ENCODE data around the gene GPC1.
A peak's percentile ranks its signal among the peaks of the same experiment; 100 is the strongest.

Gene GPC1

DNA sequence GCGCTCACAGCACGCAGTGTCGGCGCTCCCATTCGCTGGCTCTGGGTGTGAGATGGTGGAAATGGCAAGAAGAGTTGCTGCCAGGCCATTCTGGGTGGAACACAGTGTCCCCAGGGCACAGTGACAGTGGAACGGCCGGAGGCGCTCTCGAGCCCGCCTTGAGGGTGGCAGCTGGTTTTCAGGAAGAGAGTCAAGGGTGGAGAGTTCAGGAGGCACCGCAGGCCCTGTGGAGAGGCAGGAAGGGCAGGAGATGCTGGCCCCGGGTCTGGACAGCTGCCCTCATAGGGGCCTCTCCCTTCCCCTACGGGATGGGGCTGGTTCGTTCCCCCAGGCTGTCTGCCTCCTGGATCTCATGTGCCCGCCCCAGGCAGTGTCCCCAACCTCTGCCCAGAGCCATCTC is 12.5 kb downstream of the GPC1 start:
- H3K4me1 ChIP-seq (ENCODE audit: control extremely low read depth in 1 of 4, control insufficient read depth in 4 of 4, insufficient read depth in 4 of 4, low read length in 3 of 4): peaks cover 0 to 10% (median 6%) of the 10 kb centered on the region in 4 experiments
- no peaks in the 10 kb centered on the region for H3K9me3 ChIP-seq (ENCODE audit: control extremely low read depth in 1 of 5, control insufficient read depth in 4 of 5, insufficient read depth in 2 of 5, low read depth in 1 of 5, low read length in 4 of 5)
- peaks cover 0 to 48% (median 16%) of the 10 kb centered on the region in 5 experiments for H3K27me3 ChIP-seq (replicated peaks in 2 of 5; ENCODE audit: control insufficient read depth in 4 of 5, insufficient read depth in 5 of 5, low read length in 4 of 5)
- DNase-seq: no peak
- 88% methylated on average over 15 of the region's 15 CpGs for WGBS (ENCODE audit: insufficient coverage)
- POLR2A ChIA-PET: no interaction called here
- H3K36me3 ChIP-seq (ENCODE audit: control insufficient read depth in 4 of 4, insufficient read depth in 4 of 4, low read length in 3 of 4): no peaks in the 10 kb centered on the region
- no peak overlapping the region for H3K27ac ChIP-seq (ENCODE audit: insufficient read depth in 1 of 2, low read depth in 1 of 2, low read length in 2 of 2, poor library complexity in 1 of 2, severe bottlenecking in 2 of 2)
- CTCF ChIA-PET: no interaction called here
- H3K4me3 ChIP-seq (ENCODE audit: control insufficient read depth in 1 of 7, extremely low read depth in 1 of 7, insufficient read depth in 4 of 7, low read depth in 2 of 7, low read length in 6 of 7): no peak overlapping the region

DNA sequence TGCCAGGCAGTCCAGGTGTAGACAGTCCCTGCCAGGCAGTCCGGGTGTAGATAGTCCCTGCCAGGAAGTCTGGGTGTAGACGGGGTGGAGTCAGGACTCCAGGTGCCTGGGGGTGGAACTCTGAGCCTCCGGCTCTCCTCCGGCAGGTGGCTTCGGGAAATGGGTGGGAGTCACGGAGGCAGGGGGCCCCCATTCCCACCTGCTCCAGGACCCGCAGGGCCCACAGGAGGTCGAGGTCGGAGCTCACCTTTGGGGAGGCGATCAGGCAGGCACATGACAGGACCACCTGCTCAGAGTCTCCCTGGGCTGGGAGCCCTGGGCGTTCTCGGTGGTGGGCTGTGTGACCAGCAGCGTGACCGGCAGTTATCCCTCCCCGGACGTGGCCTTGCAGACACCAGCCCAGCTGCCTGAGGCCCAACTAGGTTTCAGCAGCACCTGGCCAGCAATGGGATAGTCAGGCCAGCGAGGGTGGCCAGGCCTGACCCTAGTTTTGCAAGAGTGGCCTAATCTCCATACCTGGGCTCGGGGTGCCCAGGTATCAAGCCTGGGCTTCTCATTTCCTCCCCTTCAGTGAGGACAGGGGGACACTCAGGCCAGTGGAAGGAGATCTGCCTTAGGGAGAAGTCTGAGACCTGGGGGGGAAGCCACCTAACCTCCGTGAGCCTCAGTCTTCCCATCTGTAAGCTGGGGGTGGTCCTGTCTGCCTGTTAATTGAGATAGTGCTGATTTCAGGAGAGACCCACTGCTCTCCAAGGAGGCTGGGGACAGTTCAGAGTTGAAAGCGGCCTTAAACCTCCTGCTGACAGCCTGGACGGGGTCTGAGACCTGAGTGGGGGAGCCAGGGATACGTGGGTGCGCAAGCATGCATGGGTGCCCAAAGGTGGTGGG is 13.2 kb downstream of the GPC1 start:
- Histone ChIP-seq H3K4me3 (ENCODE audit: control insufficient read depth in 1 of 7, extremely low read depth in 1 of 7, insufficient read depth in 4 of 7, low read depth in 2 of 7, low read length in 6 of 7) (no peak overlapping the region), H3K27ac (ENCODE audit: insufficient read depth in 1 of 2, low read depth in 1 of 2, low read length in 2 of 2, poor library complexity in 1 of 2, severe bottlenecking in 2 of 2) (no peak overlapping the region), H3K9me3 (ENCODE audit: control extremely low read depth in 1 of 5, control insufficient read depth in 4 of 5, insufficient read depth in 2 of 5, low read depth in 1 of 5, low read length in 4 of 5) (no peaks in the 10 kb centered on the region), H3K4me1 (ENCODE audit: control extremely low read depth in 1 of 4, control insufficient read depth in 4 of 4, insufficient read depth in 4 of 4, low read length in 3 of 4) (peaks cover 0 to 11% (median 7%) of the 10 kb centered on the region in 4 experiments), H3K36me3 (ENCODE audit: control insufficient read depth in 4 of 4, insufficient read depth in 4 of 4, low read length in 3 of 4) (no peaks in the 10 kb centered on the region), H3K27me3 (replicated peaks in 2 of 5; ENCODE audit: control insufficient read depth in 4 of 5, insufficient read depth in 5 of 5, low read length in 4 of 5) (peaks cover 0 to 51% (median 16%) of the 10 kb centered on the region in 5 experiments)
- DNase-seq: no peak
- POLR2A ChIA-PET: no interaction called here
- 94% methylated on average over 18 of the region's 23 CpGs for WGBS (ENCODE audit: insufficient coverage)
- CTCF ChIA-PET: no interaction called here

- POLR2A ChIA-PET: no interaction called here
- no peak for DNase-seq
- Histone ChIP-seq H3K27me3 (replicated peaks in 2 of 5; ENCODE audit: control insufficient read depth in 4 of 5, insufficient read depth in 5 of 5, low read length in 4 of 5) (peaks cover 0 to 64% (median 24%) of the 10 kb centered on the region in 5 experiments), H3K4me1 (ENCODE audit: control extremely low read depth in 1 of 4, control insufficient read depth in 4 of 4, insufficient read depth in 4 of 4, low read length in 3 of 4) (peaks cover 0 to 17% (median 9%) of the 10 kb centered on the region in 4 experiments), H3K9me3 (ENCODE audit: control extremely low read depth in 1 of 5, control insufficient read depth in 4 of 5, insufficient read depth in 2 of 5, low read depth in 1 of 5, low read length in 4 of 5) (no peaks in the 10 kb centered on the region), H3K36me3 (ENCODE audit: control insufficient read depth in 4 of 4, insufficient read depth in 4 of 4, low read length in 3 of 4) (no peaks in the 10 kb centered on the region), H3K27ac (ENCODE audit: insufficient read depth in 1 of 2, low read depth in 1 of 2, low read length in 2 of 2, poor library complexity in 1 of 2, severe bottlenecking in 2 of 2) (no peak overlapping the region), H3K4me3 (ENCODE audit: control insufficient read depth in 1 of 7, extremely low read depth in 1 of 7, insufficient read depth in 4 of 7, low read depth in 2 of 7, low read length in 6 of 7) (no peak overlapping the region)
- CTCF ChIA-PET: interaction anchor here (1.3 to 1.5 kb wide), 2 partner anchors 11 to 14 kb away, joined by 4 to 6 read pairs; no protein-coding TSS in a partner anchor
- WGBS (ENCODE audit: insufficient coverage): 85% methylated on average over 18 of the region's 22 CpGs
Observed at GRCh38 chr2:240449764-240450531, 14.5 kb downstream of the GPC1 start.

DNA sequence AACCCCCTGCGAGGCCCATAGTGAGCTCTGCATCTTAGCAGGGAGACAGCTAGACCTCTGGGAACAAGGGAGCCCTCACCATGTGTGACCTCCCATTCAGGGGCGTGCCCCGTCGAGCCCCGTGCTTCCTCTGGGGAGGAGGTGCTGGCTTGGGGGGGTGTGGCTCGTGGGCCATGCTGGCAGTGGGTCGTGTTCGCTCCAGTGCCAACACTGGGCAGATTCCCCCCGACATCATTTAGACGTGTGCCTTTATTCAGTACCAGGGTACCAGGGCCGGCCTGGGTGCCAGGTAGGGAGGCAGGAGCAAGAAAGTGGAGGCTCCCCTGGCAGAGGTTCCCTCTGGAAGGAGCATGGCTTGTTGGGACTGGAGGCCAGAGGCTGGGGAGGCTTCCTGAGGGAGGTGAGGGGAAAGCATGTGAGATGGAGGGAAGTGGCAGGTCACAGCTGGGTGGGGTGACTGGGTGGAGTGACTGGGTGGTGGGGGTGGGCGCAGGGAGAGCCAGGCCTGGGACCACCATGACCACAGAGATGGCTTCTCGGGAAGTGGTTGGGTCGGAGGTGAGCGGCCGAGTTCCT is 15.2 kb downstream of the GPC1 start:
- POLR2A ChIA-PET: no interaction called here
- no peak overlapping the region for H3K4me3 ChIP-seq (ENCODE audit: control insufficient read depth in 1 of 7, extremely low read depth in 1 of 7, insufficient read depth in 4 of 7, low read depth in 2 of 7, low read length in 6 of 7)
- H3K36me3 ChIP-seq (ENCODE audit: control insufficient read depth in 4 of 4, insufficient read depth in 4 of 4, low read length in 3 of 4): no peaks in the 10 kb centered on the region
- peaks cover 0 to 20% (median 10%) of the 10 kb centered on the region in 4 experiments for H3K4me1 ChIP-seq (ENCODE audit: control extremely low read depth in 1 of 4, control insufficient read depth in 4 of 4, insufficient read depth in 4 of 4, low read length in 3 of 4)
- H3K27me3 ChIP-seq (replicated peaks in 2 of 5; ENCODE audit: control insufficient read depth in 4 of 5, insufficient read depth in 5 of 5, low read length in 4 of 5): peaks cover 0 to 70% (median 27%) of the 10 kb centered on the region in 5 experiments
- H3K9me3 ChIP-seq (ENCODE audit: control extremely low read depth in 1 of 5, control insufficient read depth in 4 of 5, insufficient read depth in 2 of 5, low read depth in 1 of 5, low read length in 4 of 5): no peaks in the 10 kb centered on the region
- CTCF ChIA-PET: interaction anchor here (1.3 to 1.5 kb wide), 2 partner anchors 11 to 14 kb away, joined by 4 to 6 read pairs; no protein-coding TSS in a partner anchor
- 81% methylated on average over 14 of the region's 16 CpGs for WGBS (ENCODE audit: insufficient coverage)
- H3K27ac ChIP-seq (ENCODE audit: insufficient read depth in 1 of 2, low read depth in 1 of 2, low read length in 2 of 2, poor library complexity in 1 of 2, severe bottlenecking in 2 of 2): no peak overlapping the region
- no peak for DNase-seq

GRCh38 chr2:240451108-240451611 is 15.7 kb downstream of the GPC1 start:
- no peak for DNase-seq
- H3K4me3 ChIP-seq (ENCODE audit: control insufficient read depth in 1 of 7, extremely low read depth in 1 of 7, insufficient read depth in 4 of 7, low read depth in 2 of 7, low read length in 6 of 7): no peak overlapping the region
- H3K27ac ChIP-seq (ENCODE audit: insufficient read depth in 1 of 2, low read depth in 1 of 2, low read length in 2 of 2, poor library complexity in 1 of 2, severe bottlenecking in 2 of 2): no peak overlapping the region
- no peaks in the 10 kb centered on the region for H3K36me3 ChIP-seq (ENCODE audit: control insufficient read depth in 4 of 4, insufficient read depth in 4 of 4, low read length in 3 of 4)
- CTCF ChIA-PET: interaction anchor here (1.3 kb wide), 1 partner anchor 12 kb away, joined by 4 read pairs; no protein-coding TSS in a partner anchor
- 97% methylated on average over 8 of the region's 13 CpGs for WGBS (ENCODE audit: insufficient coverage)
- H3K27me3 ChIP-seq (replicated peaks in 2 of 5; ENCODE audit: control insufficient read depth in 4 of 5, insufficient read depth in 5 of 5, low read length in 4 of 5): peaks cover 0 to 76% (median 27%) of the 10 kb centered on the region in 5 experiments
- POLR2A ChIA-PET: no interaction called here
- peaks cover 0 to 21% (median 10%) of the 10 kb centered on the region in 4 experiments for H3K4me1 ChIP-seq (ENCODE audit: control extremely low read depth in 1 of 4, control insufficient read depth in 4 of 4, insufficient read depth in 4 of 4, low read length in 3 of 4)
- no peaks in the 10 kb centered on the region for H3K9me3 ChIP-seq (ENCODE audit: control extremely low read depth in 1 of 5, control insufficient read depth in 4 of 5, insufficient read depth in 2 of 5, low read depth in 1 of 5, low read length in 4 of 5)

DNA sequence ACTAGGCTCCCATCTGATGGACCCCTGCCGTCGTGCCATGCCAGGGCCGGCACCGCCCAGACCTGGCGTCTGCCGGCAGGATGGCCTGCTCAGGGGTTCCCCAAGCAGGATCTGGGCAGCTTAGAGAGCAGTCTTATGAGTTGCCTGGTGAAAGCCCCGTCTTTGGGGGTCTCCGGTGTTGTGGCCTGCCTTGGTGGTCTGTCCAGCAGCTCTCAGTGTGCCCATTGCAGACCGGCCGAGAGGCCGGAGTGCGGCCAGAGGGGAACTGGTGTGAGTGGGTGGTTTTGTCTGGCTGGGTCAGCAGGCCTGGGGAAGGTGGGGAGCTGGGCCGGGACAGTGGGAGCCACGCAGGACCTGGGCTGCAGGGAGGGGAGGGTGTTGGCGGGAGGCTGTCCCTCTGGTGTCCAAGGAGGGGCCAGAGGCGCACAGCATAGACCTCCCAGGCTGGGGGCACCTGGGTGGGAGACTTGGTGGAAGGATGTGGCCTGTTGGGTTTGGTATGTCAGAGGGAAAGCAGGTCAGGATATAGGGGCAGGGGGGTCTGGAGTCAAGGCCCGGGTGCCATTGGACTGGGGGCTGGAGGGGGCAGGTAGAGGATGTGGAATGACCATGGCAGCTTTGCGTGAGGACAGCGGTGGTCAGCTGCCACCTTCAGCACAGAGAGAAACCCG is 16.5 kb downstream of the GPC1 start:
- H3K4me3 ChIP-seq (ENCODE audit: control insufficient read depth in 1 of 7, extremely low read depth in 1 of 7, insufficient read depth in 4 of 7, low read depth in 2 of 7, low read length in 6 of 7): peak overlapping the region in 4 of 7 experiments; percentile 47 to 59 (median 55)
- peaks cover 0 to 84% (median 35%) of the 10 kb centered on the region in 5 experiments for H3K27me3 ChIP-seq (replicated peaks in 2 of 5; ENCODE audit: control insufficient read depth in 4 of 5, insufficient read depth in 5 of 5, low read length in 4 of 5)
- H3K36me3 ChIP-seq (ENCODE audit: control insufficient read depth in 4 of 4, insufficient read depth in 4 of 4, low read length in 3 of 4): no peaks in the 10 kb centered on the region
- ChIA-PET CTCF (no interaction called here), POLR2A (no interaction called here)
- no peak overlapping the region for H3K27ac ChIP-seq (ENCODE audit: insufficient read depth in 1 of 2, low read depth in 1 of 2, low read length in 2 of 2, poor library complexity in 1 of 2, severe bottlenecking in 2 of 2)
- 68% methylated on average over 13 of the region's 20 CpGs for WGBS (ENCODE audit: insufficient coverage)
- peaks cover 0 to 21% (median 10%) of the 10 kb centered on the region in 4 experiments for H3K4me1 ChIP-seq (ENCODE audit: control extremely low read depth in 1 of 4, control insufficient read depth in 4 of 4, insufficient read depth in 4 of 4, low read length in 3 of 4)
- H3K9me3 ChIP-seq (ENCODE audit: control extremely low read depth in 1 of 5, control insufficient read depth in 4 of 5, insufficient read depth in 2 of 5, low read depth in 1 of 5, low read length in 4 of 5): no peaks in the 10 kb centered on the region
- DNase-seq: no peak

All from common myeloid progenitor, CD34-positive (primary cell).